ENCODE results near the gene CCDC93.

Gene CCDC93

GRCh38 chr2:117987121-117987520 is 26.7 kb downstream of the CCDC93 start:
- no peak for DNase-seq (ENCODE audit: low spot score)

GRCh38 chr2:117985092-117985491 is 28.8 kb downstream of the CCDC93 start:
- no peak for DNase-seq (ENCODE audit: low spot score)

- DNase-seq (ENCODE audit: low spot score) = no peak
Observed at GRCh38 chr2:117984208-117984607, 29.7 kb downstream of the CCDC93 start.

- DNase-seq (ENCODE audit: low spot score) = no peak
Observed at GRCh38 chr2:117983040-117983439, 30.8 kb downstream of the CCDC93 start.

GRCh38 chr2:117982376-117983033 is 31.4 kb downstream of the CCDC93 start:
- DNase-seq (ENCODE audit: low spot score) = no peak

- DNase-seq (ENCODE audit: low spot score) = no peak
Observed at GRCh38 chr2:117981810-117982209, 32.1 kb downstream of the CCDC93 start.

- DNase-seq (ENCODE audit: low spot score) = no peak
Observed at GRCh38 chr2:117980783-117981676, 32.8 kb downstream of the CCDC93 start.

- no peak for DNase-seq (ENCODE audit: low spot score)
Observed at GRCh38 chr2:117979911-117980701, 33.8 kb downstream of the CCDC93 start.

DNA sequence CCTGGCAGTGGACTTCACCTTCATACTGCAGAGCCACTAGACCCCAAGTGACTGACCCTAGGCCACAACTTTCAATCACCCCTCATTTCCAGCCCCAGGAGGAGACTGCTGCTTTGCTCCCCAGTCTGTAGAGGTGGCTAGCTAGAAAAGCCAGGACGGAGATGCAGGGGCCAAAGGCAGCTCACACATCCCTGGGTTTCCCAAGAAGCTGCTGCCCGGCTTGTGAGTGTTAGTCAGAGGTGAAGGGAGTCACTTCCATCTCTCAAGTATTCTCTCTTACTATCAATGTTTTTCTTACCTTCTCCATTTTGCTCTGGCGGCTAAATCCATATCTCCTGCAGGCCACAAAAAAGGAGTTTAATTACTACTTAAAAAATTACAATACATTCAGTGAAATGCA is 36.2 kb downstream of the CCDC93 start:
- no peak for DNase-seq (ENCODE audit: low spot score)

- no peak for DNase-seq (ENCODE audit: low spot score)
Observed at GRCh38 chr2:117976581-117976980, 37.3 kb downstream of the CCDC93 start.

DNA sequence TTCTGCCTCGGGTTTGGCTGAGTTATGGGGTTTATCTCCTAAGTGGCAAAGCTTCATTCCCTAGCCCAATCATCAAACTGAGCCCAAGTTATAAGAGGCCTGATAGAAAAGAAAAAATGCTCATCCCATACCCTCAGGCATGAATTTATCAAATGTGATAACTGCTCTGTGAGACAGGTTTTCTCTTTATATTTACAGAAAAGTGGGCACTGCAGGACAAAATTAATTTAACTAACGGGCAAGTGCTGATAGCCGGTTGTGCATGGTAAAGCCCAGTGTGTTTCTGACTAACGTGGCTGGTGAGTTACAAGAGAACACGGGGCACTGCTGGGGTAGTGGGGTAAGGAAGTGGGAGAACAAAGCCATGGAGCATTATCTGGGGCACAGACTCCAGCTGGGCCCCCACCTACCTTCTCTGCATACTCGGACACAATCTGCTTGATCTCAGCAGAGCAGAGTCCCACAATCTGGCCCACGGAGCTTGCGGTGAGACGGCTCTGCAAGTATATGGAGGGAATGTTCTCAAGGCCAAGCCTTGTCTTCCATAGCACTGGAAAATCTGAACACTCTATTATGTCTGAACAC is 40.3 kb downstream of the CCDC93 start:
- no peak for DNase-seq (ENCODE audit: low spot score)

GRCh38 chr2:117972476-117973123 is 41.3 kb downstream of the CCDC93 start:
- no peak for DNase-seq (ENCODE audit: low spot score)

DNA sequence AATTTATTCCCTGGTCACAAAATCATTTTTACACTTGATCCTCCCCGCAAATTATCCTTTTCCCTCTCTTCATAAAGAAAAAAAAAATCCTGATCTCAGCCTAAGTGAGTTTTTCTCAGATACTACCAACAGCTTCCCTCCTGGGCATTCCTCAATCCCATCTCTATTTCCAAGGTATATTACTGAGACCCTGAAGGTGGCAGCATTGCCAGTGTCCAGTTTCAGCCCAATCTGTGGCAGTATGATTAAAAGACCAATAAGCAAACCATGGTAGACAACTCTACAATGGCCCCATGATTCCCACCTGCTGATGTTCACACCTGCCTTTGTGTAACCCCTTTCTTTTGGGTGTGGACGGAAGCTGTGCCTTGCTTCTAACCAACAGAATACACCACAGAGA is 45.1 kb downstream of the CCDC93 start:
- no peak for DNase-seq (ENCODE audit: low spot score)

- no peak for DNase-seq (ENCODE audit: low spot score)
Observed at GRCh38 chr2:117967977-117968718, 45.7 kb downstream of the CCDC93 start.

DNA sequence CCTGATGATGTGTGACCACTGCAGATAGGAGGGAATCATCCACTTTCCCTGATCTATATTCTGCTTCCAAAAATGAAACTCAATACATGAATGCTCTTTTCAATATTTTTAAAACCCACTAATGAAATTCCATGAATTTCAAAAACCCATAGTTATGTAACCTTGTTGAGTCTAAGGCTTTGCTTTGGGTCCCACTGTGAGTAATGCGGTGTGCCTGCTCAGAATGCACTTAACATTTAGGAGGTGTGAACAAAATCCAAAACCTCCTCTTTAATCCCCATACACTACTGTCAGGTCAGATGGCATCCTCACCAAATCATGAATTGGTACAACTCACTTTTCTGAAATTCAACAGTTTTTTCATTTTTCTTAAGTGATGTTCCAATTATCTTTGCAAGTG is 50.4 kb downstream of the CCDC93 start:
- no peak for DNase-seq (ENCODE audit: low spot score)

DNA sequence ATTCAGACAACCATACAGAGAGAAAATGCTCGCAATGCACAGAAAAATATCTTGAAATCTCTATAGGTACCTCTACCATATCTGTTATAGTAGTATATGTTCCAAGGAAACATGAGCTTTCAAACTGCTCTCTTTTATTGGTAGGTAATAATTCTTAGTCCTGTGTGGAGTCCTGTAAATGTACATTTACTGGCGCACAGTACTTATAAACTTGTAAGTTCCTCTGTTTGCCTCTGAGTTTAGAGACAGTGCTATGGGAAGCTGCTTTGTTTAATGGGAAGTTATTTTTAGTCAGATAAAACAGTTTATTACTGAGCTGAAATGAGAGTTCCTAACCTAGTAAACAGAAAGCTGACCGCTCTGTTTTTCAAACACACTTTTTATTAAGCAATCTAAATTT is 52.7 kb downstream of the CCDC93 start:
- no peak for DNase-seq (ENCODE audit: low spot score)

GRCh38 chr2:117960231-117960630 is 53.6 kb downstream of the CCDC93 start:
- no peak for DNase-seq (ENCODE audit: low spot score)

DNA sequence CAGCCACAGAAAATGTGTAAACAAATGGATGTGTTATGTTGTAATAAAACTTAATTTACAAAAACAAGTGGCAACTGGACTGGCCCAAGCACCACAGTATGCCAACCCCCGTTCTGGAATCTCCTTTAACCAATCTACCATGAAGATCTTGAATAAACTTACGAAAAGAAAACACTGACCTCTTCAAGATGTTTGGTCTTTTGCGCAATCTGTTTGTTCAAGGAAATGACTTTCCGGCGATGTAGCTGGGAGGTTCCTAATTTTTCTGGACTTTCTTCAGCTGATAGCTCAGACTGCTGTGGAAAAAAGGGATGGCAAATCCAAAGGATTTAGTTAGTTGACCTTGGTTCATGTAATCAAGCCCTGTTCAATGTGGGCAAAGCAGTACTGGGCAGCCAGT is 55.7 kb downstream of the CCDC93 start:
- no peak for DNase-seq (ENCODE audit: low spot score)

- no peak for DNase-seq (ENCODE audit: low spot score)
Observed at GRCh38 chr2:117957616-117958015, 56.3 kb downstream of the CCDC93 start.

- DNase-seq (ENCODE audit: low spot score) = no peak
Observed at GRCh38 chr2:117956036-117956796, 57.7 kb downstream of the CCDC93 start.
